Measurements from ENCODE around the gene SLC19A3.

Gene SLC19A3

DNA sequence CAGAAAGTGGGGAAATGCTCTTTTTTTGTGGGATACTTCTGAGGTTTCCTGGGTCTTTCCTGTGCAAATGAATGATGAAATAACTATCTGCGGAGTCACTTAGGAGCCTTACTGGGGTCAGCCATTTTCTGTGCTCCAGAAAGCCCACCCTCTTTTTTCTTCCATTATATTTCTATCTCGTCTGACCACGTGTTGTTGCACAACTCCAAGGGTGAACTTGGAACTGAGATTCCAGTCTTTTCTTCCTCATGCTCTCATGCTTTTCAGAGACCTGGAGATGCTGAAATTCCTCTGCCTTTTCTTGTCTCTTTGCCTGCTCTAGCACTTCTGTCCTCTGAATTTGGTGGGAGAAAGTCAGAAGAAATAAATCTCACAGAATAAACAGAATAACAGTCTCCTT lies 56.0 kb downstream of the SLC19A3 start:
- ChIA-PET CTCF (interaction anchor here (1.1 kb wide), 1 partner anchor 205 kb away, joined by 3 read pairs; no protein-coding TSS in a partner anchor), POLR2A (no interaction called here)
- Histone ChIP-seq H3K4me1 (ENCODE audit: control insufficient read depth, insufficient read depth, low read length) (no peaks in the 10 kb centered on the region), H3K27ac (ENCODE audit: extremely low read depth, low read depth, low read length) (no peak overlapping the region), H3K4me3 (ENCODE audit: low read depth, low read length) (no peak overlapping the region), H3K9me3 (ENCODE audit: control insufficient read depth, insufficient read depth, low read depth, low read length) (no peaks in the 10 kb centered on the region), H3K36me3 (ENCODE audit: control insufficient read depth in 2 of 2, insufficient read depth in 1 of 2, low read length in 2 of 2) (no peaks in the 10 kb centered on the region)
- TF ChIP-seq BCL11B (tag by site-specific recombination; IDR thresholded peaks at IDR 0.05; ENCODE audit: low read depth) (no peak), ZNF114 (tag by site-specific recombination; IDR thresholded peaks at IDR 0.05) (no peak), SP7 (tag by site-specific recombination; IDR thresholded peaks at IDR 0.05) (no peak), ZNF140 (tag by site-specific recombination; IDR thresholded peaks at IDR 0.05) (no peak), FEZF1 (tag by site-specific recombination; IDR thresholded peaks at IDR 0.05) (no peak), ZNF404 (tag by site-specific recombination; IDR thresholded peaks at IDR 0.05) (no peak), ZNF10 (tag by site-specific recombination; IDR thresholded peaks at IDR 0.05) (no peak)
- TF ChIP-seq, protein P1, sequence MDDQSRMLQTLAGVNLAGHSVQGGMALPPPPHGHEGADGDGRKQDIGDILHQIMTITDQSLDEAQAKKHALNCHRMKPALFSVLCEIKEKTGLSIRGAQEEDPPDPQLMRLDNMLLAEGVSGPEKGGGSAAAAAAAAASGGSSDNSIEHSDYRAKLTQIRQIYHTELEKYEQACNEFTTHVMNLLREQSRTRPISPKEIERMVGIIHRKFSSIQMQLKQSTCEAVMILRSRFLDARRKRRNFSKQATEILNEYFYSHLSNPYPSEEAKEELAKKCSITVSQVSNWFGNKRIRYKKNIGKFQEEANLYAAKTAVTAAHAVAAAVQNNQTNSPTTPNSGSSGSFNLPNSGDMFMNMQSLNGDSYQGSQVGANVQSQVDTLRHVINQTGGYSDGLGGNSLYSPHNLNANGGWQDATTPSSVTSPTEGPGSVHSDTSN (CRISPR knock-in tag; IDR thresholded peaks at IDR 0.05), result no peak

DNA sequence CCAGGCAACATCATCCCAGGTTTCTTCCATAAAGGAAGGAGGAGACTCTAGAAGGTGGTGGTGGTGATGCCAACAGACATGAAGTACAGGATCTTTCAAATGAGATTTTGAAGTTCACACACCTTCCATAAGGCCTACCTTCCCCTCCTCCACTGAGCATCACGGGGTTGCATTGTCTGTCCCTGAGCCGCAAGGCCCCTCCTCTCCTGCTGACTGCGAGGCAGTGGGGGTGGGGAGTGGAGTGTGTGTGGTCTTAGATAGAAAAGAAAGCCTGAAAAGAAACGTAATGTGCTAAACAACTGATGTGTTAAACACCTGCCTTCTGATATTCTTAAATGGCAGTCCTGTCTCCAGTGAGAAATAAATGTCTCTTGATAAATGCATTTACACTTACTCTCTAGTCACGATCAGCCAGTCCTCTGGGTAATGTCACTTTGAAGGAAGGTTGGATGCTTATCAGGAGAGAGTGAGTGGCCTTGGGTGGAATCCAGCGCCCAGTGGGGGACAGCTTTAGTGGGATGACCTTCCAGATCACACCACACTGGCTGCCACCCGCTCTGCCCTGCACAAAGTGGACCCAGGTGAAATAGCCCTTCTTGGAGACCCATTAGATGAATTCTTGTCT lies 56.7 kb downstream of the SLC19A3 start:
- H3K9me3 ChIP-seq (ENCODE audit: control insufficient read depth, insufficient read depth, low read depth, low read length), result no peaks in the 10 kb centered on the region
- no peak overlapping the region for H3K4me3 ChIP-seq (ENCODE audit: low read depth, low read length)
- ChIA-PET CTCF (interaction anchor here (5.6 kb wide), 1 partner anchor 107 kb away, joined by 125 read pairs; no protein-coding TSS in a partner anchor), POLR2A (no interaction called here)
- no peak overlapping the region for H3K27ac ChIP-seq (ENCODE audit: extremely low read depth, low read depth, low read length)
- no peaks in the 10 kb centered on the region for H3K4me1 ChIP-seq (ENCODE audit: control insufficient read depth, insufficient read depth, low read length)
- H3K36me3 ChIP-seq (ENCODE audit: control insufficient read depth in 2 of 2, insufficient read depth in 1 of 2, low read length in 2 of 2), result no peaks in the 10 kb centered on the region
- TF ChIP-seq ZNF391 (tag by site-specific recombination; IDR thresholded peaks at IDR 0.05; ENCODE audit: borderline replicate concordance, low read depth) (no peak), ZNF404 (tag by site-specific recombination; IDR thresholded peaks at IDR 0.05) (no peak), ZXDB (tag by site-specific recombination; IDR thresholded peaks at IDR 0.05) (no peak), SCRT1 (tag by site-specific recombination; IDR thresholded peaks at IDR 0.05; ENCODE audit: borderline replicate concordance) (no peak), ZNF24 (tag by site-specific recombination; IDR thresholded peaks at IDR 0.05) (no peak), TRIM28 (IDR thresholded peaks at IDR 0.05; ENCODE audit: borderline replicate concordance, low read length) (no peak), ZNF19 (tag by site-specific recombination; IDR thresholded peaks at IDR 0.05; ENCODE audit: low read depth) (no peak), ZNF214 (tag by site-specific recombination; IDR thresholded peaks at IDR 0.05; ENCODE audit: borderline replicate concordance) (no peak), ZNF324 (tag by site-specific recombination; IDR thresholded peaks at IDR 0.05) (no peak), KLF1 (tag by site-specific recombination; IDR thresholded peaks at IDR 0.05) (no peak), ZNF843 (tag by site-specific recombination; IDR thresholded peaks at IDR 0.05) (no peak), GLI4 (tag by site-specific recombination; IDR thresholded peaks at IDR 0.05) (no peak), SP2 (tag by site-specific recombination; IDR thresholded peaks at IDR 0.05) (no peak), ZNF600 (tag by site-specific recombination; IDR thresholded peaks at IDR 0.05) (no peak)
- TF ChIP-seq, protein P2, sequence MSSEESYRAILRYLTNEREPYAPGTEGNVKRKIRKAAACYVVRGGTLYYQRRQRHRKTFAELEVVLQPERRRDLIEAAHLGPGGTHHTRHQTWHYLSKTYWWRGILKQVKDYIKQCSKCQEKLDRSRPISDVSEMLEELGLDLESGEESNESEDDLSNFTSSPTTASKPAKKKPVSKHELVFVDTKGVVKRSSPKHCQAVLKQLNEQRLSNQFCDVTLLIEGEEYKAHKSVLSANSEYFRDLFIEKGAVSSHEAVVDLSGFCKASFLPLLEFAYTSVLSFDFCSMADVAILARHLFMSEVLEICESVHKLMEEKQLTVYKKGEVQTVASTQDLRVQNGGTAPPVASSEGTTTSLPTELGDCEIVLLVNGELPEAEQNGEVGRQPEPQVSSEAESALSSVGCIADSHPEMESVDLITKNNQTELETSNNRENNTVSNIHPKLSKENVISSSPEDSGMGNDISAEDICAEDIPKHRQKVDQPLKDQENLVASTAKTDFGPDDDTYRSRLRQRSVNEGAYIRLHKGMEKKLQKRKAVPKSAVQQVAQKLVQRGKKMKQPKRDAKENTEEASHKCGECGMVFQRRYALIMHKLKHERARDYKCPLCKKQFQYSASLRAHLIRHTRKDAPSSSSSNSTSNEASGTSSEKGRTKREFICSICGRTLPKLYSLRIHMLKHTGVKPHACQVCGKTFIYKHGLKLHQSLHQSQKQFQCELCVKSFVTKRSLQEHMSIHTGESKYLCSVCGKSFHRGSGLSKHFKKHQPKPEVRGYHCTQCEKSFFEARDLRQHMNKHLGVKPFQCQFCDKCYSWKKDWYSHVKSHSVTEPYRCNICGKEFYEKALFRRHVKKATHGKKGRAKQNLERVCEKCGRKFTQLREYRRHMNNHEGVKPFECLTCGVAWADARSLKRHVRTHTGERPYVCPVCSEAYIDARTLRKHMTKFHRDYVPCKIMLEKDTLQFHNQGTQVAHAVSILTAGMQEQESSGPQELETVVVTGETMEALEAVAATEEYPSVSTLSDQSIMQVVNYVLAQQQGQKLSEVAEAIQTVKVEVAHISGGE (tag by site-specific recombination; conservative IDR thresholded peaks at IDR 0.05; ENCODE audit: low read depth), result no peak
- TF ChIP-seq, protein P3, sequence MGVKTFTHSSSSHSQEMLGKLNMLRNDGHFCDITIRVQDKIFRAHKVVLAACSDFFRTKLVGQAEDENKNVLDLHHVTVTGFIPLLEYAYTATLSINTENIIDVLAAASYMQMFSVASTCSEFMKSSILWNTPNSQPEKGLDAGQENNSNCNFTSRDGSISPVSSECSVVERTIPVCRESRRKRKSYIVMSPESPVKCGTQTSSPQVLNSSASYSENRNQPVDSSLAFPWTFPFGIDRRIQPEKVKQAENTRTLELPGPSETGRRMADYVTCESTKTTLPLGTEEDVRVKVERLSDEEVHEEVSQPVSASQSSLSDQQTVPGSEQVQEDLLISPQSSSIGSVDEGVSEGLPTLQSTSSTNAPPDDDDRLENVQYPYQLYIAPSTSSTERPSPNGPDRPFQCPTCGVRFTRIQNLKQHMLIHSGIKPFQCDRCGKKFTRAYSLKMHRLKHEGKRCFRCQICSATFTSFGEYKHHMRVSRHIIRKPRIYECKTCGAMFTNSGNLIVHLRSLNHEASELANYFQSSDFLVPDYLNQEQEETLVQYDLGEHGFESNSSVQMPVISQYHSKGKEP (tag by site-specific recombination; IDR thresholded peaks at IDR 0.05), result no peak
- TF ChIP-seq, protein P4, sequence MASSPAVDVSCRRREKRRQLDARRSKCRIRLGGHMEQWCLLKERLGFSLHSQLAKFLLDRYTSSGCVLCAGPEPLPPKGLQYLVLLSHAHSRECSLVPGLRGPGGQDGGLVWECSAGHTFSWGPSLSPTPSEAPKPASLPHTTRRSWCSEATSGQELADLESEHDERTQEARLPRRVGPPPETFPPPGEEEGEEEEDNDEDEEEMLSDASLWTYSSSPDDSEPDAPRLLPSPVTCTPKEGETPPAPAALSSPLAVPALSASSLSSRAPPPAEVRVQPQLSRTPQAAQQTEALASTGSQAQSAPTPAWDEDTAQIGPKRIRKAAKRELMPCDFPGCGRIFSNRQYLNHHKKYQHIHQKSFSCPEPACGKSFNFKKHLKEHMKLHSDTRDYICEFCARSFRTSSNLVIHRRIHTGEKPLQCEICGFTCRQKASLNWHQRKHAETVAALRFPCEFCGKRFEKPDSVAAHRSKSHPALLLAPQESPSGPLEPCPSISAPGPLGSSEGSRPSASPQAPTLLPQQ (tag by site-specific recombination; IDR thresholded peaks at IDR 0.05), result no peak
- TF ChIP-seq, protein P5, sequence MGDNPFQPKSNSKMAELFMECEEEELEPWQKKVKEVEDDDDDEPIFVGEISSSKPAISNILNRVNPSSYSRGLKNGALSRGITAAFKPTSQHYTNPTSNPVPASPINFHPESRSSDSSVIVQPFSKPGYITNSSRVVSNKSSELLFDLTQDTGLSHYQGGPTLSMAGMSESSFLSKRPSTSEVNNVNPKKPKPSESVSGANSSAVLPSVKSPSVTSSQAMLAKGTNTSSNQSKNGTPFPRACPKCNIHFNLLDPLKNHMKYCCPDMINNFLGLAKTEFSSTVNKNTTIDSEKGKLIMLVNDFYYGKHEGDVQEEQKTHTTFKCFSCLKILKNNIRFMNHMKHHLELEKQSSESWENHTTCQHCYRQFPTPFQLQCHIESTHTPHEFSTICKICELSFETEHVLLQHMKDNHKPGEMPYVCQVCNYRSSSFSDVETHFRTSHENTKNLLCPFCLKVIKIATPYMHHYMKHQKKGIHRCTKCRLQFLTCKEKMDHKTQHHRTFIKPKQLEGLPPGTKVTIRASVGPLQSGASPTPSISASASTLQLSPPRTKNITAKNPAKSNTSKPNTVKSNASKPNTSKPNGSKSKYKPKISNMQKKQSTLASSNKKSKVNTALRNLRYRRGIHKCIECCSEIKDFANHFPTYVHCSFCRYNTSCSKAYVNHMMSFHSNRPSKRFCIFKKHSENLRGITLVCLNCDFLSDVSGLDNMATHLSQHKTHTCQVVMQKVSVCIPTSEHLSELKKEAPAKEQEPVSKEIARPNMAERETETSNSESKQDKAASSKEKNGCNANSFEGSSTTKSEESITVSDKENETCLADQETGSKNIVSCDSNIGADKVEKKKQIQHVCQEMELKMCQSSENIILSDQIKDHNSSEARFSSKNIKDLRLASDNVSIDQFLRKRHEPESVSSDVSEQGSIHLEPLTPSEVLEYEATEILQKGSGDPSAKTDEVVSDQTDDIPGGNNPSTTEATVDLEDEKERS (tag by site-specific recombination; IDR thresholded peaks at IDR 0.05), result no peak
